IMR-90 (cell line): Measurements from ENCODE around the gene SLC25A31. TPM values are rescaled to one million over a fixed set of nuclear protein-coding genes. Genes with fewer than 3 reads are reported as not detected.

ENCODE experiments used
- ATAC-seq: fragments of 200-7000 bp; cut with Tn5 transposase; 2 replicates; pipeline ENCODE4 v1.9.1; 2020; ENCODE audit warnings: low read depth, mild to moderate bottlenecking, moderate library complexity
- BruUV-seq: library from RNA; stranded (reverse); fragments of 400-500 nt; replicated peaks from 2 replicates; lab custom pipeline; 2021; lab: Mats Ljungman, UMichigan
- CTCF ChIA-PET: fragments of 300-600 bp; formaldehyde crosslinking; extraction: SDS; loops from one replicate; lab custom pipeline; 2021; ENCODE audit warnings: antibody characterized with exemption; lab: Yijun Ruan, JAX
- POLR2A ChIA-PET: fragments of 300-600 bp; sonication (Branson Sonifier 250); formaldehyde crosslinking; loops from one replicate; lab custom pipeline; 2022; ENCODE audit warnings: antibody characterized with exemption; ENCODE audit not compliant: unreplicated experiment; lab: Charles Lee
- DNase-seq: peaks from one replicate; pipeline ENCODE4 v3.0.0; 2013
- H2AFZ ChIP-seq: replicated peaks from 2 replicates; pipeline ENCODE3; 2013; ENCODE audit warnings: low read length, mild to moderate bottlenecking; ENCODE audit not compliant: poor library complexity
- H2AK5ac ChIP-seq: 2 replicates; pipeline ENCODE4 v1.6.1; 2013; ENCODE audit warnings: low read depth, low read length, inconsistent platforms
- H2AK9ac ChIP-seq: replicated peaks from 2 replicates; pipeline ENCODE3; 2013; ENCODE audit warnings: mild to moderate bottlenecking, low read depth, low read length, moderate library complexity; ENCODE audit not compliant: poor library complexity
- H2BK120ac ChIP-seq: 2 replicates; pipeline ENCODE4 v1.6.1; 2013; ENCODE audit warnings: low read depth, low read length, inconsistent platforms
- H2BK15ac ChIP-seq: 3 replicates; pipeline ENCODE4 v1.6.1; 2013; ENCODE audit warnings: low read depth, low read length, inconsistent platforms
- H2BK20ac ChIP-seq: 2 replicates; pipeline ENCODE4 v1.6.1; 2013; ENCODE audit warnings: low read depth, mild to moderate bottlenecking, inconsistent platforms, low read length, moderate library complexity
- H2BK5ac ChIP-seq: 2 replicates; pipeline ENCODE4 v1.6.1; 2013; ENCODE audit warnings: mild to moderate bottlenecking, low read depth, low read length, inconsistent platforms; ENCODE audit not compliant: poor library complexity, severe bottlenecking
- H3K14ac ChIP-seq: replicated peaks from 2 replicates; pipeline ENCODE4 v1.6.1; 2013; ENCODE audit warnings: low read depth, low read length, inconsistent platforms
- H3K18ac ChIP-seq: 2 replicates; pipeline ENCODE4 v1.6.1; 2013; ENCODE audit warnings: low read depth, low read length, control low read depth
- H3K23ac ChIP-seq: 2 replicates; pipeline ENCODE4 v1.6.1; 2013; ENCODE audit warnings: low read depth, low read length, inconsistent platforms
- H3K27ac ChIP-seq: 2 replicates; pipeline ENCODE4 v1.5.1; 2013; ENCODE audit warnings: mild to moderate bottlenecking, control low read depth, low read length; ENCODE audit not compliant: insufficient read depth
- H3K27me3 ChIP-seq: 2 replicates; pipeline ENCODE4 v1.6.1; 2013; ENCODE audit warnings: low read length; ENCODE audit not compliant: control insufficient read depth, insufficient read depth
- H3K36me3 ChIP-seq: 2 replicates; pipeline ENCODE4 v1.6.1; 2013; ENCODE audit warnings: low read length, mixed read lengths; ENCODE audit not compliant: control insufficient read depth, insufficient read depth
- H3K4ac ChIP-seq: 2 replicates; pipeline ENCODE4 v1.6.1; 2013; ENCODE audit warnings: low read depth, low read length, inconsistent platforms
- H3K4me1 ChIP-seq: 2 replicates; pipeline ENCODE4 v1.6.1; 2013; ENCODE audit warnings: low read length, mixed read lengths; ENCODE audit not compliant: control insufficient read depth, insufficient read depth
- H3K4me2 ChIP-seq: 2 replicates; pipeline ENCODE4 v1.6.1; 2013; ENCODE audit warnings: low read depth, mild to moderate bottlenecking, control low read depth, low read length, moderate library complexity
- H3K4me3 ChIP-seq: 2 replicates; pipeline ENCODE4 v1.5.1; 2013; ENCODE audit warnings: low read depth, mild to moderate bottlenecking, control low read depth, low read length, moderate library complexity; ENCODE audit not compliant: insufficient read depth
- H3K56ac ChIP-seq: 2 replicates; pipeline ENCODE4 v1.6.1; 2013; ENCODE audit warnings: low read length, inconsistent platforms; ENCODE audit not compliant: insufficient read depth; ENCODE audit errors: extremely low read depth
- H3K79me1 ChIP-seq, 2 experiments: 2 replicates each; pipeline ENCODE4 v1.6.1; 2013; ENCODE audit warnings: low read length in 2 of 2, inconsistent platforms in 1 of 2, low read depth in 1 of 2
- H3K9ac ChIP-seq: 2 replicates; pipeline ENCODE4 v1.6.1; 2013; ENCODE audit warnings: low read depth, low read length, control low read depth
- H3K9me1 ChIP-seq: 2 replicates; pipeline ENCODE4 v1.6.1; 2013; ENCODE audit warnings: low read length, inconsistent platforms; ENCODE audit not compliant: insufficient read depth
- H3K9me3 ChIP-seq: 2 replicates; pipeline ENCODE4 v1.6.1; 2013; ENCODE audit warnings: low read length; ENCODE audit not compliant: control insufficient read depth, insufficient read depth
- H4K20me1 ChIP-seq: 2 replicates; pipeline ENCODE4 v1.6.1; 2013; ENCODE audit warnings: low read length, inconsistent platforms; ENCODE audit not compliant: insufficient read depth
- H4K5ac ChIP-seq: 2 replicates; pipeline ENCODE4 v1.6.1; 2013; ENCODE audit warnings: mild to moderate bottlenecking, low read depth, low read length, control low read depth
- H4K8ac ChIP-seq, 2 experiments: 2 replicates each; pipeline ENCODE4 v1.6.1; 2013; ENCODE audit warnings: low read depth in 2 of 2, low read length in 2 of 2, control low read depth in 1 of 2, inconsistent platforms in 1 of 2
- H4K91ac ChIP-seq: 2 replicates; pipeline ENCODE4 v1.6.1; 2013; ENCODE audit warnings: low read depth, low read length, inconsistent platforms; ENCODE audit not compliant: insufficient read depth
- BHLHE40 ChIP-seq: fragments of 150-350 bp; IDR thresholded peaks from 2 replicates; pipeline ENCODE4 v1.6.1; 2016; ENCODE audit warnings: mild to moderate bottlenecking, low read depth, low read length
- CEBPB ChIP-seq: IDR thresholded peaks from 2 replicates; pipeline ENCODE4 v1.6.1; 2012; ENCODE audit warnings: low read depth, low read length, improper control_type of control experiment
- CHD1 ChIP-seq: IDR thresholded peaks from 2 replicates; pipeline ENCODE4 v1.6.1; 2012; ENCODE audit warnings: low read depth, low read length, improper control_type of control experiment
- CTCF ChIP-seq: conservative IDR thresholded peaks from 2 replicates; pipeline ENCODE4 v1.5.1; 2012; ENCODE audit warnings: mild to moderate bottlenecking, low read depth, low read length, improper control_type of control experiment
- ELK1 ChIP-seq: fragments of 150-350 bp; IDR thresholded peaks from 2 replicates; pipeline ENCODE4 v1.6.1; 2016; ENCODE audit warnings: low read depth, mild to moderate bottlenecking, low read length, moderate library complexity, borderline replicate concordance
- FOS ChIP-seq: fragments of 150-350 bp; IDR thresholded peaks from 2 replicates; pipeline ENCODE4 v1.6.1; 2016; ENCODE audit warnings: low read depth, low read length
- MAFK ChIP-seq: IDR thresholded peaks from 2 replicates; pipeline ENCODE4 v1.6.1; 2012; ENCODE audit warnings: low read depth, low read length, improper control_type of control experiment
- MAZ ChIP-seq: IDR thresholded peaks from 2 replicates; pipeline ENCODE4 v1.6.1; 2012; ENCODE audit warnings: low read depth, mild to moderate bottlenecking, low read length, improper control_type of control experiment, moderate library complexity, borderline replicate concordance
- MXI1 ChIP-seq: IDR thresholded peaks from 2 replicates; pipeline ENCODE4 v1.6.1; 2012; ENCODE audit warnings: low read depth, mild to moderate bottlenecking, low read length, moderate library complexity, borderline replicate concordance
- NFE2L2 ChIP-seq: fragments of 150-350 bp; IDR thresholded peaks from 2 replicates; pipeline ENCODE4 v1.6.1; 2016; ENCODE audit warnings: low read depth, mild to moderate bottlenecking, low read length
- POLR2A ChIP-seq: IDR thresholded peaks from 2 replicates; pipeline ENCODE4 v1.6.1; 2012; ENCODE audit warnings: mild to moderate bottlenecking, low read depth, low read length
- RAD21 ChIP-seq: IDR thresholded peaks from 2 replicates; pipeline ENCODE4 v1.6.1; 2012; ENCODE audit warnings: low read length, improper control_type of control experiment
- RCOR1 ChIP-seq: IDR thresholded peaks from 2 replicates; pipeline ENCODE4 v1.6.1; 2012; ENCODE audit warnings: mild to moderate bottlenecking, low read length, improper control_type of control experiment; ENCODE audit not compliant: insufficient replicate concordance
- RFX5 ChIP-seq: IDR thresholded peaks from 2 replicates; pipeline ENCODE4 v1.8.0; 2012; ENCODE audit warnings: low read depth, mild to moderate bottlenecking, low read length, moderate library complexity
- SMC3 ChIP-seq: fragments of 150-350 bp; IDR thresholded peaks from 2 replicates; pipeline ENCODE4 v1.6.1; 2016; ENCODE audit warnings: low read depth, mild to moderate bottlenecking, antibody characterized with exemption, low read length, moderate library complexity
- USF2 ChIP-seq: fragments of 150-350 bp; IDR thresholded peaks from 2 replicates; pipeline ENCODE4 v1.6.1; 2017; ENCODE audit warnings: mild to moderate bottlenecking, antibody characterized with exemption, low read length, low read depth
- WGBS, 2 experiments: methylation state at CpG; one replicate each; pipeline versions ENCODE4 v1.1.5 to v1.1.7; 2013; ENCODE audit warnings: missing lambda C conversion rate in 2 of 2; ENCODE audit not compliant: insufficient read length in 1 of 2; ENCODE audit errors: extremely low coverage in 2 of 2; 5-methylcytosine and 5-hydroxymethylcytosine counted together
- dilution Hi-C: fragments of 300-500 bp; cut with HindIII; formaldehyde crosslinking; loops from one replicate; pipeline ENCODE4 v1.14.3; 2018; ENCODE audit warnings: low sequenced_read_pairs; ENCODE audit not compliant: unreplicated experiment
- in situ Hi-C: fragments of 300-500 bp; cut with MboI; formaldehyde crosslinking; loops from 3 replicates; pipeline ENCODE4 v1.14.3; 2019; ENCODE audit warnings: low sequenced_read_pairs, inconsistent platforms, mixed read lengths
- intact Hi-C: fragments of 100-400 bp; cut with micrococcal nuclease; formaldehyde crosslinking; loops from 2 replicates; pipeline ENCODE4 v1.10.0; 2022
- polyA plus RNA-seq, 3 experiments: library from polyadenylated mRNA; depleted of rRNA; stranded (reverse); fragments of >200 nt; gene quantifications; 2 replicates each; pipeline ENCODE4 v1.2.3, GENCODE V29; 2012; ENCODE audit warnings: low replicate concordance in 1 of 3
- total RNA-seq: library from RNA; depleted of rRNA; stranded (reverse); fragments of >200 nt; gene quantifications from 2 replicates; pipeline ENCODE4 v1.2.3, GENCODE V29; 2012

The SLC25A31 gene
- total and polyA plus RNA-seq, 2 of the 4 experiments (the other 2 are of a cell fraction), result not detected

- intact Hi-C loops, result no loop called here
- dilution Hi-C loops, result no loop called here
- Histone ChIP-seq H3K14ac (no peak overlapping the region), H3K23ac (no peak overlapping the region), H3K9ac (no peak overlapping the region), H3K9me3 (no peaks in the 10 kb centered on the region), H2BK120ac (no peak overlapping the region), H4K91ac (no peak overlapping the region), H3K27ac (no peak overlapping the region), H2AK5ac (no peak overlapping the region), H2BK15ac (no peak overlapping the region), H3K4me2 (no peak overlapping the region), H2BK20ac (no peak overlapping the region), H4K8ac (no peak overlapping the region), H3K9me1 (no peaks in the 10 kb centered on the region), H3K4ac (no peak overlapping the region), H3K4me3 (no peak overlapping the region), H3K27me3 (no peaks in the 10 kb centered on the region), H3K18ac (no peak overlapping the region), H3K56ac (no peak overlapping the region), H4K5ac (no peak overlapping the region), H2BK5ac (no peak overlapping the region), H4K20me1 (no peaks in the 10 kb centered on the region), H2AFZ (no peak overlapping the region), H3K4me1 (no peaks in the 10 kb centered on the region), H3K79me1 (no peaks in the 10 kb centered on the region), H2AK9ac (no peak overlapping the region), H3K36me3 (no peaks in the 10 kb centered on the region)
- WGBS, 2 experiments, result no CpG with 5 or more reads among the region's 1 CpG
- in situ Hi-C loops, result no loop called here
- TF ChIP-seq MAFK, result no peak
- no peak for TF ChIP-seq CTCF
- no peak for TF ChIP-seq POLR2A
- TF ChIP-seq CEBPB, result no peak
- no peak for TF ChIP-seq ELK1
- TF ChIP-seq RAD21, result no peak
- no peak for TF ChIP-seq FOS
- TF ChIP-seq RCOR1, result no peak
- no peak for TF ChIP-seq MAZ
- TF ChIP-seq MXI1, result no peak
- TF ChIP-seq SMC3, result no peak
- no peak for TF ChIP-seq CHD1
- no peak for TF ChIP-seq BHLHE40
- TF ChIP-seq RFX5, result no peak
- TF ChIP-seq NFE2L2, result no peak
- no peak for TF ChIP-seq USF2
- DNase-seq (no peak), ATAC-seq (no peak)
- BruUV-seq, result no TSS peak
- ChIA-PET POLR2A (no interaction called here), CTCF (no interaction called here)
Observed at GRCh38 chr4:127793528-127793927, 63.3 kb downstream of the SLC25A31 start.
